H1 (cell line): ENCODE data around the gene KLHL5. TPM values are rescaled to one million over a fixed set of nuclear protein-coding genes. Genes with fewer than 3 reads are reported as not detected.

ENCODE experiments used
- BACH1 ChIP-seq: IDR thresholded peaks from 2 replicates; pipeline ENCODE4 v1.6.1; 2012; ENCODE audit warnings: low read length, improper control_type of control experiment
- CREB1 ChIP-seq: IDR thresholded peaks from 2 replicates; pipeline ENCODE4 v1.6.1; 2012; ENCODE audit warnings: inconsistent platforms
- GABPA ChIP-seq: IDR thresholded peaks from 2 replicates; pipeline ENCODE4 v1.6.1; 2011; ENCODE audit warnings: mild to moderate bottlenecking, low read length, moderate library complexity, borderline replicate concordance; ENCODE audit not compliant: insufficient read depth
- HDAC2 ChIP-seq, 2 experiments: fragments of 300-600 bp in 1 of 2; sonication (generic) in 1 of 2; IDR thresholded peaks; 2 replicates each; pipeline ENCODE4 v1.6.1; 2011 to 2012; ENCODE audit warnings: low read depth in 2 of 2, low read length in 2 of 2, mild to moderate bottlenecking in 2 of 2, moderate library complexity in 2 of 2, borderline replicate concordance in 1 of 2, inconsistent platforms in 1 of 2
- HDAC6 ChIP-seq: IDR thresholded peaks from one replicate; pipeline ENCODE4 v1.7.1; 2012; ENCODE audit warnings: low read depth, mild to moderate bottlenecking, inconsistent platforms, low read length, moderate library complexity
- KDM1A ChIP-seq: fragments of 200-600, 300-600 bp; sonication (generic); IDR thresholded peaks from 2 replicates; pipeline ENCODE4 v1.7.1; 2016; ENCODE audit warnings: mild to moderate bottlenecking, low read length, borderline replicate concordance
- MAFK ChIP-seq: IDR thresholded peaks from 2 replicates; pipeline ENCODE4 v1.6.1; 2012; ENCODE audit warnings: low read depth, mild to moderate bottlenecking, improper control_type of control experiment, low read length
- POU5F1 ChIP-seq: IDR thresholded peaks from 2 replicates; pipeline ENCODE4 v1.6.1; 2011; ENCODE audit warnings: low read depth, mild to moderate bottlenecking, low read length, moderate library complexity
- RBBP5 ChIP-seq: IDR thresholded peaks from 2 replicates; pipeline ENCODE4 v1.7.1; 2012; ENCODE audit warnings: low read depth, mild to moderate bottlenecking, inconsistent platforms, low read length, moderate library complexity, borderline replicate concordance
- RXRA ChIP-seq: IDR thresholded peaks from 2 replicates; pipeline ENCODE4 v1.6.1; 2011; ENCODE audit warnings: low read depth, mild to moderate bottlenecking, low read length, moderate library complexity; ENCODE audit not compliant: insufficient read depth
- polyA plus RNA-seq, 7 experiments: library from polyadenylated mRNA; depleted of rRNA in 3 of 7; stranded (reverse) in 5 of 7; unstranded in 2 of 7; fragments of >200 nt in 5 of 7; fragments of 200-250 nt in 2 of 7; gene quantifications; 1 replicate in 5 of 7; 2 replicates in 1 of 7; 4 replicates in 1 of 7; pipeline versions ENCODE4 v1.2.1 to v1.2.3, GENCODE V29; 2011 to 2013; ENCODE audit warnings: missing spikeins in 2 of 7, mixed read lengths in 2 of 7
- total RNA-seq: library from RNA; stranded (reverse); fragmentation: NEBNext Ultra II Directional; extraction: Animal tissue kit (Norgen Biotek cat#: 25700); gene quantifications from 2 replicates; pipeline ENCODE4 v1.2.1, GENCODE V29; 2021
- TF ChIP-seq, protein P1 (sequence below): fragments of 300-600 bp; sonication (generic); IDR thresholded peaks from 2 replicates; pipeline ENCODE4 v1.7.1; 2012; ENCODE audit warnings: low read length, moderate library complexity, mild to moderate bottlenecking, inconsistent platforms; ENCODE audit not compliant: insufficient replicate concordance

Gene KLHL5
- total and polyA plus RNA-seq, 2 of the 8 experiments (the other 6 are each of a cell fraction or from before 2014, with no cell fraction given), result 13.0 to 23.6 TPM

DNA sequence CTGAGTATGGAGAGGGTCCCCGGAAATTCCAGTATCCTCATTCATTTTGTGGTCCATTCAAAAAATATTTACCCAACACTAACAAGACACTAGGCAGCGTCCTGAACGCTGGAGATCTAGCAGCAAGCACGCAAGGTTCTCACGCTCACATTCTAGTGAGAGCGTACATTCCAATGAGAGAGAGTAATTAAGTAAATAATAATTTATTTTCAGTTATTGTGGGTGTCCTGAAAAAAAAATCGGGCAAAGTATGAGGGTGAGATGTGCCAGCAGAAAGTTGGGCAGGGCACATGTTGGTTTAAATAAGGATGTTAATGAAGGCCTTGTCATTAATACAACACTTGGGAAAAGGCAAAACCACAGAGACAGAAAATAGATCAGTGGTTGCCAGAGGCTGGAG is 25.9 kb upstream of the KLHL5 start (continued):
- TF ChIP-seq, protein P1, sequence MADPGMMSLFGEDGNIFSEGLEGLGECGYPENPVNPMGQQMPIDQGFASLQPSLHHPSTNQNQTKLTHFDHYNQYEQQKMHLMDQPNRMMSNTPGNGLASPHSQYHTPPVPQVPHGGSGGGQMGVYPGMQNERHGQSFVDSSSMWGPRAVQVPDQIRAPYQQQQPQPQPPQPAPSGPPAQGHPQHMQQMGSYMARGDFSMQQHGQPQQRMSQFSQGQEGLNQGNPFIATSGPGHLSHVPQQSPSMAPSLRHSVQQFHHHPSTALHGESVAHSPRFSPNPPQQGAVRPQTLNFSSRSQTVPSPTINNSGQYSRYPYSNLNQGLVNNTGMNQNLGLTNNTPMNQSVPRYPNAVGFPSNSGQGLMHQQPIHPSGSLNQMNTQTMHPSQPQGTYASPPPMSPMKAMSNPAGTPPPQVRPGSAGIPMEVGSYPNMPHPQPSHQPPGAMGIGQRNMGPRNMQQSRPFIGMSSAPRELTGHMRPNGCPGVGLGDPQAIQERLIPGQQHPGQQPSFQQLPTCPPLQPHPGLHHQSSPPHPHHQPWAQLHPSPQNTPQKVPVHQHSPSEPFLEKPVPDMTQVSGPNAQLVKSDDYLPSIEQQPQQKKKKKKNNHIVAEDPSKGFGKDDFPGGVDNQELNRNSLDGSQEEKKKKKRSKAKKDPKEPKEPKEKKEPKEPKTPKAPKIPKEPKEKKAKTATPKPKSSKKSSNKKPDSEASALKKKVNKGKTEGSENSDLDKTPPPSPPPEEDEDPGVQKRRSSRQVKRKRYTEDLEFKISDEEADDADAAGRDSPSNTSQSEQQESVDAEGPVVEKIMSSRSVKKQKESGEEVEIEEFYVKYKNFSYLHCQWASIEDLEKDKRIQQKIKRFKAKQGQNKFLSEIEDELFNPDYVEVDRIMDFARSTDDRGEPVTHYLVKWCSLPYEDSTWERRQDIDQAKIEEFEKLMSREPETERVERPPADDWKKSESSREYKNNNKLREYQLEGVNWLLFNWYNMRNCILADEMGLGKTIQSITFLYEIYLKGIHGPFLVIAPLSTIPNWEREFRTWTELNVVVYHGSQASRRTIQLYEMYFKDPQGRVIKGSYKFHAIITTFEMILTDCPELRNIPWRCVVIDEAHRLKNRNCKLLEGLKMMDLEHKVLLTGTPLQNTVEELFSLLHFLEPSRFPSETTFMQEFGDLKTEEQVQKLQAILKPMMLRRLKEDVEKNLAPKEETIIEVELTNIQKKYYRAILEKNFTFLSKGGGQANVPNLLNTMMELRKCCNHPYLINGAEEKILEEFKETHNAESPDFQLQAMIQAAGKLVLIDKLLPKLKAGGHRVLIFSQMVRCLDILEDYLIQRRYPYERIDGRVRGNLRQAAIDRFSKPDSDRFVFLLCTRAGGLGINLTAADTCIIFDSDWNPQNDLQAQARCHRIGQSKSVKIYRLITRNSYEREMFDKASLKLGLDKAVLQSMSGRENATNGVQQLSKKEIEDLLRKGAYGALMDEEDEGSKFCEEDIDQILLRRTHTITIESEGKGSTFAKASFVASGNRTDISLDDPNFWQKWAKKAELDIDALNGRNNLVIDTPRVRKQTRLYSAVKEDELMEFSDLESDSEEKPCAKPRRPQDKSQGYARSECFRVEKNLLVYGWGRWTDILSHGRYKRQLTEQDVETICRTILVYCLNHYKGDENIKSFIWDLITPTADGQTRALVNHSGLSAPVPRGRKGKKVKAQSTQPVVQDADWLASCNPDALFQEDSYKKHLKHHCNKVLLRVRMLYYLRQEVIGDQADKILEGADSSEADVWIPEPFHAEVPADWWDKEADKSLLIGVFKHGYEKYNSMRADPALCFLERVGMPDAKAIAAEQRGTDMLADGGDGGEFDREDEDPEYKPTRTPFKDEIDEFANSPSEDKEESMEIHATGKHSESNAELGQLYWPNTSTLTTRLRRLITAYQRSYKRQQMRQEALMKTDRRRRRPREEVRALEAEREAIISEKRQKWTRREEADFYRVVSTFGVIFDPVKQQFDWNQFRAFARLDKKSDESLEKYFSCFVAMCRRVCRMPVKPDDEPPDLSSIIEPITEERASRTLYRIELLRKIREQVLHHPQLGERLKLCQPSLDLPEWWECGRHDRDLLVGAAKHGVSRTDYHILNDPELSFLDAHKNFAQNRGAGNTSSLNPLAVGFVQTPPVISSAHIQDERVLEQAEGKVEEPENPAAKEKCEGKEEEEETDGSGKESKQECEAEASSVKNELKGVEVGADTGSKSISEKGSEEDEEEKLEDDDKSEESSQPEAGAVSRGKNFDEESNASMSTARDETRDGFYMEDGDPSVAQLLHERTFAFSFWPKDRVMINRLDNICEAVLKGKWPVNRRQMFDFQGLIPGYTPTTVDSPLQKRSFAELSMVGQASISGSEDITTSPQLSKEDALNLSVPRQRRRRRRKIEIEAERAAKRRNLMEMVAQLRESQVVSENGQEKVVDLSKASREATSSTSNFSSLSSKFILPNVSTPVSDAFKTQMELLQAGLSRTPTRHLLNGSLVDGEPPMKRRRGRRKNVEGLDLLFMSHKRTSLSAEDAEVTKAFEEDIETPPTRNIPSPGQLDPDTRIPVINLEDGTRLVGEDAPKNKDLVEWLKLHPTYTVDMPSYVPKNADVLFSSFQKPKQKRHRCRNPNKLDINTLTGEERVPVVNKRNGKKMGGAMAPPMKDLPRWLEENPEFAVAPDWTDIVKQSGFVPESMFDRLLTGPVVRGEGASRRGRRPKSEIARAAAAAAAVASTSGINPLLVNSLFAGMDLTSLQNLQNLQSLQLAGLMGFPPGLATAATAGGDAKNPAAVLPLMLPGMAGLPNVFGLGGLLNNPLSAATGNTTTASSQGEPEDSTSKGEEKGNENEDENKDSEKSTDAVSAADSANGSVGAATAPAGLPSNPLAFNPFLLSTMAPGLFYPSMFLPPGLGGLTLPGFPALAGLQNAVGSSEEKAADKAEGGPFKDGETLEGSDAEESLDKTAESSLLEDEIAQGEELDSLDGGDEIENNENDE, result no peak
- no peak for TF ChIP-seq HDAC2 (IDR thresholded peaks at IDR 0.05; ENCODE audit: borderline replicate concordance in 1 of 2, low read depth in 2 of 2, low read length in 2 of 2)
- no peak for TF ChIP-seq HDAC6
- TF ChIP-seq POU5F1, result no peak
- TF ChIP-seq KDM1A, result no peak
- TF ChIP-seq MAFK, result no peak
- no peak for TF ChIP-seq BACH1
- TF ChIP-seq GABPA, result no peak
- TF ChIP-seq CREB1, result no peak
- no peak for TF ChIP-seq RXRA
- no peak for TF ChIP-seq RBBP5
